Psoas muscle (tissue), 8 donors: Measurements from ENCODE around the gene RTBDN. TPM values are rescaled to one million over a fixed set of nuclear protein-coding genes. Genes with fewer than 3 reads are reported as not detected.
"Not testable (repeated sequence)": the region's sequence is repeated elsewhere in the genome, so short reads cannot be mapped to it uniquely, and the experiment has no call there.

Experiments
- ATAC-seq, 4 donors: fragments of 200-7000 bp; cut with Tn5 transposase; one replicate each; pipeline ENCODE4 v1.9.1; 2020; ENCODE audit warnings: moderate library complexity in 3 of 4, mild to moderate bottlenecking in 2 of 4
- DNase-seq, 2 donors: peaks; one replicate each; pipeline ENCODE4 v3.0.0-alpha.2; 2020
- H3K27ac ChIP-seq: fragments of 200-600 bp; one replicate; pipeline ENCODE4 v1.8.0; 2022
- H3K27me3 ChIP-seq, 3 donors: fragments of 200-600 bp in 1 of 3; one replicate each; pipeline versions ENCODE4 v1.6.1 to v1.8.0; 2013 to 2022; ENCODE audit warnings: low read length in 2 of 3, mild to moderate bottlenecking in 2 of 3, moderate library complexity in 1 of 3; ENCODE audit not compliant: insufficient read depth in 3 of 3
- H3K36me3 ChIP-seq, 2 donors: fragments of 200-600 bp in 1 of 2; one replicate each; pipeline versions ENCODE4 v1.6.1 to v1.8.0; 2013 to 2022; ENCODE audit warnings: low read depth in 1 of 2, mild to moderate bottlenecking in 1 of 2, moderate library complexity in 1 of 2; ENCODE audit not compliant: insufficient read depth in 1 of 2
- H3K4me1 ChIP-seq: fragments of 200-600 bp; one replicate; pipeline ENCODE4 v1.8.0; 2022
- H3K4me3 ChIP-seq: fragments of 200-600 bp; one replicate; pipeline ENCODE4 v1.8.0; 2022; ENCODE audit warnings: mild to moderate bottlenecking
- H3K9me3 ChIP-seq: fragments of 200-600 bp; one replicate; pipeline ENCODE4 v1.8.0; 2022
- WGBS, 3 donors: extraction: QIAGEN DNeasy Blood & Tissue Kit; methylation state at CpG; one replicate each; pipeline versions ENCODE4 v1.1.6 to v1.1.7; 2013; 5-methylcytosine and 5-hydroxymethylcytosine counted together
- intact Hi-C, 2 donors: fragments of 100-400 bp; cut with DNase I; formaldehyde crosslinking; loops; one replicate each; pipeline versions ENCODE4 v1.11.0 to v1.14.2; 2022
- polyA plus RNA-seq, 3 donors: library from polyadenylated mRNA; stranded (reverse); fragments of 200-250 nt; gene quantifications; one replicate each; pipeline ENCODE4 v1.2.3, GENCODE V29; 2013
- total RNA-seq, 4 donors: library from RNA; stranded (reverse); fragmentation: NEBNext Ultra II Directional in 2 of 4; extraction: Animal tissue kit (Norgen Biotek cat#: 25700) in 2 of 4; gene quantifications; one replicate each; pipeline versions ENCODE4 v1.2.1 to v1.2.4, GENCODE V29; 2021 to 2023
- TF ChIP-seq, protein P1 (sequence below): fragments of 200-600 bp; IDR thresholded peaks from one replicate; pipeline ENCODE4 v1.8.0; 2022; ENCODE audit warnings: antibody characterized with exemption
- donor health status: healthy with polysubstance abuse.
- donor health status: DM: no; HTN: no; CAD: no; lungs with moderate emphysema.
- donor health status: Bipolar disorder and iron deficiency.
- donor health status: healthy.
- donor health status: DM: yes; HTN: yes; CAD: no.
- donor health status: DM: no; HTN: no; CAD: no.
- donor health status: DM: no; HTN: no; CAD: no.
- donor health status: DM: yes; HTN: yes; CAD: no.

RTBDN gene
- total and polyA plus RNA-seq, 7 donors, result 0.05 TPM; not detected in 6

DNA sequence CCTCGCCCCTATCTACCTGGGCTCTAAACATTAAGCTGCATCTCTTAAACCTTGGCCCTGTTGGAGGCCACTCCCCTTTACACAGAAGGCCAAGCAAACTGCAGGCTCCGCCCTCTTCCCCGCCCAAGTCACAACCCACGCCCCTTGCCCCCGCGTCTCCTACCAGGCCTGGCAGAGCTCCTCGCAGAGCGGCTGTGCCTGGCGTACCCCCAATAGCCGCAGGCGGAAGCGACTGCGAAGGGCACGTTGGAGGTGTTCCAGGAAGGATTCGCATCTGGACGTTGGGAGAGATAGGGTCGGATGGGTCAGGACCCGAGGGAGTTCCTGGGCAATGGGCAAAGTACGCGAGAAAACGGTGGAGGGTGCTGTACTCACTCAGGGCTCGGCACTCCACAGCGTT, 5.9 kb downstream of the RTBDN start:
- H3K4me3 ChIP-seq, result no peak overlapping the region
- peaks cover 0 to 92% (median 23%) of the 10 kb centered on the region in 3 donors for H3K27me3 ChIP-seq
- TF ChIP-seq, protein P1, sequence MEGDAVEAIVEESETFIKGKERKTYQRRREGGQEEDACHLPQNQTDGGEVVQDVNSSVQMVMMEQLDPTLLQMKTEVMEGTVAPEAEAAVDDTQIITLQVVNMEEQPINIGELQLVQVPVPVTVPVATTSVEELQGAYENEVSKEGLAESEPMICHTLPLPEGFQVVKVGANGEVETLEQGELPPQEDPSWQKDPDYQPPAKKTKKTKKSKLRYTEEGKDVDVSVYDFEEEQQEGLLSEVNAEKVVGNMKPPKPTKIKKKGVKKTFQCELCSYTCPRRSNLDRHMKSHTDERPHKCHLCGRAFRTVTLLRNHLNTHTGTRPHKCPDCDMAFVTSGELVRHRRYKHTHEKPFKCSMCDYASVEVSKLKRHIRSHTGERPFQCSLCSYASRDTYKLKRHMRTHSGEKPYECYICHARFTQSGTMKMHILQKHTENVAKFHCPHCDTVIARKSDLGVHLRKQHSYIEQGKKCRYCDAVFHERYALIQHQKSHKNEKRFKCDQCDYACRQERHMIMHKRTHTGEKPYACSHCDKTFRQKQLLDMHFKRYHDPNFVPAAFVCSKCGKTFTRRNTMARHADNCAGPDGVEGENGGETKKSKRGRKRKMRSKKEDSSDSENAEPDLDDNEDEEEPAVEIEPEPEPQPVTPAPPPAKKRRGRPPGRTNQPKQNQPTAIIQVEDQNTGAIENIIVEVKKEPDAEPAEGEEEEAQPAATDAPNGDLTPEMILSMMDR, result no peak
- DNase-seq (no peak), ATAC-seq (no peak)
- H3K27ac ChIP-seq, result no peak overlapping the region
- intact Hi-C loops, result no loop called here
- no peaks in the 10 kb centered on the region for H3K36me3 ChIP-seq
- no peaks in the 10 kb centered on the region for H3K4me1 ChIP-seq
- 2 to 4% (median 4%) methylated on average over 23 of the region's 23 CpGs for WGBS, 3 donors
- no peaks in the 10 kb centered on the region for H3K9me3 ChIP-seq

DNA sequence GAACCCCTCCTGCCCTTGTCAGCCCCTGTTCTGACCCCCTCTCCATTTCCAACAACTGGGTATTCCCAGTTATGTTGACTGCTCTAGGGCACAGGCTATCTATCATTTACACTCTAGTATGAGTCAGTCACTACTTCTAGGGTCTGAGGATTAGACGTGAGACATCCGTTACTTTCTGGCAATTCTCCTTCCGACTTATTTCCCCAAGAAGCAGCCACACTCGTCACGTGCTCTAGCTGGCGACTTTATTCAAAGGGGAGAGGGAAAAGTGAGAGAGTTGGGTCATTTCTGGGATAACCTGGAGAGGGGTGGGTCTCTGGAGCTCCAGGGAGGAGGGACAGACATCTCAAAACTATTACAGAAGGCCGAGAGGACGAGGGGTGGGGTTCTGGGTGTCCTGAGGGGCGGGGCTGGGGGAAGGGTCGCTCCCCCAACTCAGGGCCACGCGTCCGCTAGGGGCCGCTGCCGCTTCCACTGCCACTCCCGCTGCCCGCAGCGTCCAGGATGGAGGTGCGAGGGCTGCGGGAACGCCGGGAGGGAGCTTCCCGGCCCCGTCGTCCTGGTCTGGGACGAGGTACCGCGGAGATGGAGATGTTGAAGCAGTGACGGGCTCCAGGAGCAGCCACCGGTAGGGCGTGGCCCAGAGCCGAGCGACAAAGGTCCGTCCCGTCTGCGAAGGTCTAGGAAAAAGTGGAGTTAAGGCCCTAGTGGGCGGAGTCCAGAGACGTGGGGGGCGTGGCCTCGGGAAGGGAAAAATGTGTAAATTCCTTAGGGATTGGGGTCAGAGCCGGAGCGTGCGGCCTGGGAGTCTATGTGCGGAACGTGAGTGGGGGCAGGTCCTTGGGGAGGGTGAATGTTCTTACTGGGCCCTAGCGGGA, 8.9 kb downstream of the RTBDN start:
- WGBS, 3 donors, result 4 to 6% (median 5%) methylated on average over 46 of the region's 46 CpGs
- no peaks in the 10 kb centered on the region for H3K4me1 ChIP-seq
- TF ChIP-seq, protein P1, result peak; percentile 18
- no peak for DNase-seq
- H3K36me3 ChIP-seq, result no peaks in the 10 kb centered on the region
- H3K27me3 ChIP-seq, result peaks cover 0 to 62% (median 10%) of the 10 kb centered on the region in 3 donors
- intact Hi-C loops, result no loop called here
- no peak for ATAC-seq
- H3K27ac ChIP-seq, result no peak overlapping the region
- H3K4me3 ChIP-seq, result no peak overlapping the region
- no peaks in the 10 kb centered on the region for H3K9me3 ChIP-seq

DNA sequence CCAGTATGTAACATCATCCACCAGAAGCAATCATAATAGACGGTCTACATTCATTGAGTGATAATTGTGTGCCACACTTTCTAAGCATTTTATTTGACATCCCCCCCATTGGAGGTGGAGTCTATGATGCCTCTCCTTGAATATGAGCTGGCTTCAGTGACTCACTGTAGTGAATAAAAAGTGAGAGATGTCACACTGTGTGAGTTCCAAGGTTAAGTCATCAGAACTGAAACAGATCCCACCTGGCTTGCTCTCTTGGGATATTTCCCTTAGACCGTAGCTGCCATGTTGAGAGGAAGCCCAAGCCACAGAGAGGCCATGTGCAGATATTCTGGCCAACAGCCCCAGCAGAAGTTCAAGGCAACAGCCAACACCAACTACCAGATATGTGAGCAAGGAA, 12.6 kb downstream of the RTBDN start:
- no peak for ATAC-seq
- no peaks in the 10 kb centered on the region for H3K36me3 ChIP-seq

DNA sequence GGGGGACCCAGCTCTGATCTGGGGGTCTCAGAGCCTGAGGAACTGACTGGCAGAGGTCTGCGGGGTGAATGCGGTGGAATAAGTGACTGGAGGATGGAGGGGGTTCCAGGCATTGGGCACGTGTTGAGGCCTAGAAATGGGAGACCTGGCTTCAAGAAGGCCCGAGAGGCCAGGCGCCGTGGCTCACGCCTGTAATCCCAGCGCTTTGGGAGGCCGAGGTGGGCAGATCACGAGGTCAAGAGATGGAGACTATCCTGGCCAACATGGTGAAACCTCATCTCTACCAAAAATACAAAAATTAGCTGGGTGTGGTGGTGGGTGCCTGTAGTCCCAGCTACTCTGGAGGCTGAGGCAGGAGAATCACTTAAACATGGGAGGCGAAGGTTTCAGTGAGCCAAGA, 16.6 kb downstream of the RTBDN start:
- ATAC-seq, H3K9me3 ChIP-seq: not testable (repeated sequence)
- 90 to 92% (median 90%) methylated on average over 11 of the region's 11 CpGs for WGBS, 3 donors

More for the DNA sequence above, 12.6 kb downstream of the RTBDN start:
- Histone ChIP-seq H3K4me1 (no peaks in the 10 kb centered on the region), H3K9me3 (no peaks in the 10 kb centered on the region), H3K27me3 (peaks cover 0 to 25% (median 2%) of the 10 kb centered on the region in 3 donors), H3K4me3 (no peak overlapping the region), H3K27ac (no peak overlapping the region)
- no peak for DNase-seq
- TF ChIP-seq, protein P1, result no peak
- intact Hi-C loops, result no loop called here
- 68 to 71% (median 70%) methylated on average over 2 of the region's 2 CpGs for WGBS, 3 donors

DNA sequence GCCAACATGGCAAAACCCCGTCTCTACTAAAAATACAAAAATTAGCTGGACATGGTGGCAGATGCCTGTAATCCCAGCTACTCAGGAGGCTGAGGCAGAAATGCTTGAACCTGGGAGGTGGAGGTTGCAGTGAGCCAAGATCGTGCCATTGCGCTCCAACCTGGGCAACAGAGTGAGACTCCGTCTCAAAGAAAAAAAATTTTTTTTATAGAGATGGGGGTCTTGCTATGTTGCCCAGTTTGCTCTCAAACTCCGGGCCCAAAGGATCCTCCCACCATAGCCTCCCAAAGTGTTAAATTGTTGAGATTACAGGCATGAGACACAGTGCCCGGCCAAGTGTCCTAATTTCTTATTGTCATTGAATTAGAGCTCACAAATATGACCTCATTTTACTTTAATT, 17.2 kb downstream of the RTBDN start:
- 90 to 96% (median 91%) methylated on average over 6 of the region's 6 CpGs for WGBS, 3 donors
- H3K9me3 ChIP-seq, DNase-seq, H3K27me3 ChIP-seq, ATAC-seq, intact Hi-C loops, H3K27ac ChIP-seq, H3K4me3 ChIP-seq, H3K4me1 ChIP-seq: not testable (repeated sequence)
- peaks cover 0 to 18% of the 10 kb centered on the region in 2 donors for H3K36me3 ChIP-seq

More for the DNA sequence above, 16.6 kb downstream of the RTBDN start:
- peaks cover 0 to 16% of the 10 kb centered on the region in 2 donors for H3K36me3 ChIP-seq
- H3K4me3 ChIP-seq, H3K27me3 ChIP-seq, intact Hi-C loops, H3K27ac ChIP-seq, H3K4me1 ChIP-seq, DNase-seq: not testable (repeated sequence)
